Right atrium auricular region (tissue), 2 donors: Measurements from ENCODE around the gene FIG4. TPM values are rescaled to one million over a fixed set of nuclear protein-coding genes. Genes with fewer than 3 reads are reported as not detected.
"Not testable (repeated sequence)": the region's sequence is repeated elsewhere in the genome, so short reads cannot be mapped to it uniquely, and the experiment has no call there.

ENCODE experiments used
- DNase-seq: peaks from one replicate; pipeline ENCODE4 v3.0.0-alpha.2; 2019; ENCODE audit warnings: low spot score
- H3K27ac ChIP-seq, 2 donors: fragments of 200-600 bp; sonication (generic); 1 replicate in 1 of 2; 2 replicates in 1 of 2; pipeline ENCODE4 v1.5.1; 2016 to 2019
- H3K27me3 ChIP-seq, 2 donors: fragments of 200-600 bp; sonication (generic); one replicate each; pipeline versions ENCODE4 v1.5.1 to v1.6.0; 2017 to 2019
- H3K36me3 ChIP-seq: fragments of 200-600 bp; sonication (generic); one replicate; pipeline ENCODE4 v1.5.1; 2016
- H3K4me1 ChIP-seq, 2 donors: fragments of 200-600 bp; sonication (generic); one replicate each; pipeline versions ENCODE4 v1.5.1 to v1.6.0; 2017 to 2019
- H3K4me3 ChIP-seq, 2 donors: fragments of 200-600 bp; sonication (generic); 1 replicate in 1 of 2; 2 replicates in 1 of 2; pipeline ENCODE4 v1.5.1; 2017 to 2019; ENCODE audit warnings: mild to moderate bottlenecking in 1 of 2, moderate library complexity in 1 of 2
- H3K9me3 ChIP-seq, 2 donors: fragments of 200-600 bp; sonication (generic); one replicate each; pipeline ENCODE4 v1.5.1; 2019
- CTCF ChIP-seq, 2 donors: fragments of 200-600 bp; sonication (generic); IDR thresholded peaks; one replicate each; pipeline ENCODE4 v1.5.1; 2019; ENCODE audit warnings: antibody characterized with exemption in 2 of 2
- total RNA-seq, 2 donors: library from RNA; depleted of rRNA; stranded (reverse); fragments of >200 nt; gene quantifications; one replicate each; pipeline ENCODE4 v1.1.0, GENCODE V29; 2016

Gene FIG4
- total RNA-seq, 2 donors from 2014 or later, result 6.2 to 9.6 TPM

- Histone ChIP-seq H3K27ac (no peak overlapping the region), H3K4me3 (no peak overlapping the region), H3K9me3 (no peaks in the 10 kb centered on the region), H3K27me3 (no peaks in the 10 kb centered on the region), H3K4me1 (no peaks in the 10 kb centered on the region), H3K36me3 (peaks cover 17% of the 10 kb centered on the region)
- DNase-seq, result no peak
- no peak for TF ChIP-seq CTCF (IDR thresholded peaks at IDR 0.05)
These were observed 75.1 kb downstream of the FIG4 start for GRCh38 chr6:109766167-109766566.

GRCh38 chr6:109767961-109768360 is 76.9 kb downstream of the FIG4 start:
- no peak for DNase-seq
- H3K4me3 ChIP-seq, result no peak overlapping the region
- no peak for TF ChIP-seq CTCF (IDR thresholded peaks at IDR 0.05)
- H3K36me3 ChIP-seq, result peaks cover 17% of the 10 kb centered on the region
- peaks cover 0 to 3% of the 10 kb centered on the region in 2 donors for H3K4me1 ChIP-seq
- no peaks in the 10 kb centered on the region for H3K9me3 ChIP-seq
- no peak overlapping the region for H3K27ac ChIP-seq
- no peaks in the 10 kb centered on the region for H3K27me3 ChIP-seq

GRCh38 chr6:109768485-109768884 is 77.4 kb downstream of the FIG4 start:
- no peak for TF ChIP-seq CTCF (IDR thresholded peaks at IDR 0.05)
- no peak for DNase-seq
- no peak overlapping the region for H3K4me3 ChIP-seq
- no peaks in the 10 kb centered on the region for H3K9me3 ChIP-seq
- H3K27me3 ChIP-seq, result no peaks in the 10 kb centered on the region
- H3K4me1 ChIP-seq, result peaks cover 0 to 9% of the 10 kb centered on the region in 2 donors
- H3K27ac ChIP-seq, result no peak overlapping the region
- H3K36me3 ChIP-seq, result peaks cover 17% of the 10 kb centered on the region

- TF ChIP-seq CTCF (IDR thresholded peaks at IDR 0.05), result no peak
- peaks cover 17% of the 10 kb centered on the region for H3K36me3 ChIP-seq
- H3K9me3 ChIP-seq, result no peaks in the 10 kb centered on the region
- H3K4me1 ChIP-seq, result peaks cover 0 to 12% of the 10 kb centered on the region in 2 donors
- no peaks in the 10 kb centered on the region for H3K27me3 ChIP-seq
- no peak overlapping the region for H3K27ac ChIP-seq
- H3K4me3 ChIP-seq, result no peak overlapping the region
- DNase-seq, result no peak
These were observed 78.1 kb downstream of the FIG4 start for GRCh38 chr6:109769213-109769612.

- no peak overlapping the region for H3K4me3 ChIP-seq
- no peaks in the 10 kb centered on the region for H3K27me3 ChIP-seq
- H3K4me1 ChIP-seq, result peaks cover 0 to 12% of the 10 kb centered on the region in 2 donors
- no peak for DNase-seq
- H3K9me3 ChIP-seq, result no peaks in the 10 kb centered on the region
- H3K27ac ChIP-seq, result no peak overlapping the region
- TF ChIP-seq CTCF (IDR thresholded peaks at IDR 0.05), result no peak
- H3K36me3 ChIP-seq, result peaks cover 17% of the 10 kb centered on the region
These were observed 79.0 kb downstream of the FIG4 start for GRCh38 chr6:109770047-109770446.

GRCh38 chr6:109770779-109771178 is 79.7 kb downstream of the FIG4 start:
- H3K27me3 ChIP-seq, result no peaks in the 10 kb centered on the region
- H3K36me3 ChIP-seq, result peaks cover 13% of the 10 kb centered on the region
- no peak for TF ChIP-seq CTCF (IDR thresholded peaks at IDR 0.05)
- peaks cover 0 to 12% of the 10 kb centered on the region in 2 donors for H3K4me1 ChIP-seq
- H3K4me3 ChIP-seq, result no peak overlapping the region
- H3K9me3 ChIP-seq, result no peaks in the 10 kb centered on the region
- no peak for DNase-seq
- H3K27ac ChIP-seq, result no peak overlapping the region

- H3K4me3 ChIP-seq, DNase-seq, H3K27ac ChIP-seq, H3K27me3 ChIP-seq, H3K9me3 ChIP-seq: not testable (repeated sequence)
- Histone ChIP-seq H3K36me3 (peaks cover 11% of the 10 kb centered on the region), H3K4me1 (peaks cover 0 to 12% of the 10 kb centered on the region in 2 donors)
These were observed 81.1 kb downstream of the FIG4 start for GRCh38 chr6:109771939-109772755.
